TTC549 (cell line): ENCODE data around the gene PLB1.

Experiments
- FAIRE-seq: peaks from 2 replicates; lab custom pipeline; 2012; peaks lifted over from hg19 to GRCh38; lab: Jason Lieb, UNC

The PLB1 gene

DNA sequence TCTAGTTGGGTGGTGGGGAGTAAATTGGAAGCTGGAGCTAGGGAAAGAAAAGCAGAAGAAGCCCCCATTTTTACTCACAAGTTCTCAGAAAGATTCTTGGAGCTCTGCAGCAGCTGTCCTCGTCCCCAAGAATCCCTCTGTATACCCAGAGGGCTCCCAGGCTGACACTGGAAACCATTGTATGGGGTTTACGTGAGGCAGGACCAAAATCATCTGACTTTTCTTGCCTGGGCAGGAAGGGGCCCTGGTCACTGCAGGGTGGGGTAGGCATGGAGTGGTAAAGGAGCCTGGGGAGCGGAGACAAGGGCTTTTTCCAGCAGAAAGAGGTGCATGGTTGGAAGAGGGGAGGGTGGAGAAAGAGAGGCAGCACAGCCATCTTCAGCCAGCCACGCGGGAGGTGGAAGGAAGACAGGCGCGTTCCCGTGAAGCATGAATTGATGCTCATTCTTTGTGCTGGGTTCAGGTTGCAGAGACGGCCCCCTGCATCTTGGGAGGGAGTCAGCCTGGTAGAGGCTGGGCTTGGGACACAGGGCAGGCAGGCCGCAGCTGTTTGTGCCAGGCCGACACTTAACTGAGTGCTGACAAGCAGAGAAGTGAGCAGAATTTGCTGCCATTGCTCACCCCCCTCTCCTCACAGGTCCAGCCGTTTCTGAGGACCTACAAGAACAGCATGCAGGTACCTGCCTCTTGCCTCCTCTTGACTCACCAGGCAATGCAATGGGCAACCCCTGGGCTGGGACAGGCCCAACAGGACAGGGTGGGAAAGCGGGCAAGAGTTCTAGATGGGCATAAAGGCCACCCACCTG is 94.8 kb downstream of the PLB1 start:
- no peak for FAIRE-seq

DNA sequence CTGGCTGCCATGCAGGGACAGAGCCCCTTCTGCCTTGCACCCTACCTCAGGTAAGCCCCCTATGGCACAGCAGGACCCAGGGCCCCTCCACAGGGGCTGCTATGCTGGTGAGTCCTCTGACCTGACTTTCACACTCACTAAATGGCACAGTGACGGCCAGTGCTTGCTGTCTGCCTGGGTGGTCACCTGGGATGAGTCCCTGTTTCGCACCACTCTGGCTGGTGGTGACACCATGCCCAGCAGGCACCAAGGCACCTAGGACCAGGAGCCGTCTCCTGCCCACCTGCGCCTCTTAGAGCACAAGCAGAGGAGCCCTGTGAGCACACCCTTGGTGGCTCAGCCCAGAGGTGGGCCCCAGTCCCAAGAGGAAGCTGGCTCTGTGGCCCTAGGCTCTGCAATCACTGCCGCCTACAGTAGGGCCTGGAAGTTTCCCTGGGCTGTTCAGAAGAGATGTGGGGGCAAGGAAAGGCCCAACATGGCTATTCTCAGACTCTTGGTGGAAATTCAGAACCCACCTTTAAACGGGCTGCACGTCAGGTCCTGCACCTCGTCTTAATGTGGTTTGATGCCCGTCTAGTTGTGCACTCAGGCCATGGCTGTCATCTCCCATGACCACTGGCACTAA is 96.0 kb downstream of the PLB1 start:
- no peak for FAIRE-seq

DNA sequence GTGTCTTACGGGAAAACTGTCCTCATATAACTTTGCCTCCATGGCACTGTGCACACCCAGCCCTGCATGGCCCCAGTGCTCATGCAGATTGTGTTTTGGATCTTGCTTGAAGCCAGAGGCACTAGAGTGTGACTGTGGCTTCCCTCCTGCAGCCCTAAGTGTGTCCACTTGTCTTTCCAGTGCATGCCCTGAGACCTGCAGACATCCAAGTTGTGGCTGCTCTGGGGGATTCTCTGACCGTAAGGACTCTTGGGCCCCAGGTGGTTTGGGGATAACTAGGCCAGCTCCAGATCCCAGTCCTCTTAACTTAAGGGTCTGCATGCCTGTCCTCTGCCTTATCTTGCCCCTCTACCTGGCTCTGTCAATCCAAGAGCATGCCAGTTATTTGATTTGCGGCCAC is 96.6 kb downstream of the PLB1 start:
- FAIRE-seq: no peak

DNA sequence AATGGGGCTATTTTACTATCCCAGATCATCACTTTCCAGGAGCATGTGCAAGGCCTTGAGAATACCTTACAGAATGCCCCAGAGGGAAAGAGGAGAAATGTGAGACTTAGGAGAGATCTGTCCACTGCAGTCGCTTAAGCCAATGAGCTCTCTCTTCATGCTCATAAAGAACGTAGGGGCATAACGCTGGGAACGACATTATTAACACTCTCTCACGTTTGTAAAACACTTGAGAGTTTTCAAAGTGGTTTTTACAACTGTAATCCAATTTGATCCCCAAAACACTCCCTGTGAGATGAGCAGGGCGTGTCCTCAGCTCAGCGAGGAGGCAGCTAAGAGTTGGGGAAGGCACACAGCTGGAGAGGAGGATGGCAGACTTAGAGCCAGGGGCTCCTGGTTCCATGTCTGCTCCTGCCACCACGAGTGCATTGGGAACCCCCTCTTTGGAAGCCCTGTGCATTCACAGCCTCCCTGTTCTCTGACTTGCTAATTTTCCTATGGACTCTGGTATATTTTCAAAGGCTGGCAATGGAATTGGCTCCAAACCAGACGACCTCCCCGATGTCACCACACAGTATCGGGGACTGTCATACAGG is 97.4 kb downstream of the PLB1 start:
- no peak for FAIRE-seq

DNA sequence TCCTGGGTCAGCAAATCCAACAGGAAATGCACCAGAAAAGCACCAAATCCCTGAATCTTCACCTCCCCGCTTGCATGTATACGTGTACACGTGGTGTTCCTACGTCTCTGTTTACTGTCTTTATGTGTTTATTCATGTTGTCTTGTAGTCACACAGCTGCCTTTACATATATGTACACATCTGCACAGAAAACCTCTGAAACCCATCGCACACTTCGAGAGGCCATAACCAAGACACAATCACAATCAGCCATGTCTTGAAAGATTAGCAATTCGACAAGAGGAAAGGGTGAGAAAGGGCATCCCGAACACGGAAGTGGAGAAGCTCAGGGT is 98.1 kb downstream of the PLB1 start:
- FAIRE-seq: no peak

DNA sequence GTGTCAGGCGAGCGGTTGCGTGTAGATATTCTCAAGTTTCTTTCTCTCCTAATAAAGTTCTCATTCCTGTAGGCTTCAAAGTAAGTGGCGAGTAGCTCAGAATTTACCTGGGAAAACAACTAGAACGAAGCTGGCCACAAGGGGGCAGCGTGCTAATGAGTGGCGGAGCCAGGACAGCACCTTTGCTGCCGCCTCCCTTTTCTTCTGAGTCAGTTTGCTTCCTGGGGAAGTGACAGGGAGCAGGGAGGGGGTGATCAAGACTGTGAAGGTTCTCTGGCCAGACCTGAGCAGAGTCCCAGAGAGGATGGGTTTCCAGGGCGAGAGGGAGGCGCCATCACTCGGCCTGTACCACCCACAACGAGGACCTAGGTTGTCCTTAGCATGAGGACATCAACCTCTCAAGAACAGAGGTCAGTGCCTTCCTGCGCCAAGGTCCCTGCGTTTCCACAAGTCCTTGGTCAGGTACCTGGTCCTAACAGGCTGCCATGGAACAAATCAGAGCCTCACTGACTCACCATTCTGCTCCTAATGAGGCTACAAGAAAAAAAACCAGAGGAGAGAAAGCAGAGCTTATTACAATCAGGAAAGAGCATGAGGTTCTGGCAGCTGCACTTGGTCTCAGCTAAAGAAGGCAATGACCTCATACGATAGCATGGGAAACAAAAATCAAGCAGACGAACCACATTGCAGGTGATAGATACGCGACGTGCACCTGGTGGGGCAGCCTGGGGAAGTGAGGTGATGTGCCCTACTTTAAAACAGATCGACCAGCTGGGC is 98.7 kb downstream of the PLB1 start:
- no peak for FAIRE-seq

DNA sequence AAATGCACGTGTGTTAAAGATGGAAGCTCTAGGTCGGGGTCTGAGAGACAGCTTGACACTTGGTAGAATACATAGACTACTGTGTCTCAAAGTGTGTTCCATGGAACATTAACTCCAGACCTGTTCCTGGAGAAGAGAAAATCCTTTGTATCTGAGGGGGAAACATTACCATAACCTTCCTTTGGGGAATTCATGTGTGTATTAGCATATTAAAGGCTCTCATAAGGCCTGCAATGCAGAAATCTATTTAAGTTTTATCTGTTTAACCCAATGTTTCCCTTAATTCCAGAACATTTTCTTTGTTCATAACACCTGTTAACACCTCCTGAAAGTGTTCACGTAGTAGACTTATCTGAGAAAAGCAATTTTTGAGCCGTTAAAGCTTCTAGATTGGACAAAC is 99.5 kb downstream of the PLB1 start:
- FAIRE-seq: no peak

DNA sequence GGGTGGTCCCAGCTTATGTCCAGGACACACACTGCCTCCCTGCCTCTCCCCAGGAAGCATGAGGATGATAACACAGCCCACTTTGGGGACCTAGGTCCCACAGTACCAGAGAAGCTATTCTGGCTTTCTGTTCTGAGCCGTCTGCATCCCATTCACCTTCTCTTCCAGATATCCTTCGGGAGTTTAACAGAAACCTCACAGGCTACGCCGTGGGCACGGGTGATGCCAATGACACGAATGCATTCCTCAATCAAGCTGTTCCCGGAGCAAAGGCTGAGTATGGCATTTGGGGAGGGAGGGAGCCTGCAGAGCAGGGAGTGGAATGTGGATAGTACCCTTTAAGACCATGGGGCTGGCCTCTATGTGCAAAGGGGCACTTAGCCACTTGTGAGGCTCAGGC is 102.6 kb downstream of the PLB1 start:
- FAIRE-seq: no peak

DNA sequence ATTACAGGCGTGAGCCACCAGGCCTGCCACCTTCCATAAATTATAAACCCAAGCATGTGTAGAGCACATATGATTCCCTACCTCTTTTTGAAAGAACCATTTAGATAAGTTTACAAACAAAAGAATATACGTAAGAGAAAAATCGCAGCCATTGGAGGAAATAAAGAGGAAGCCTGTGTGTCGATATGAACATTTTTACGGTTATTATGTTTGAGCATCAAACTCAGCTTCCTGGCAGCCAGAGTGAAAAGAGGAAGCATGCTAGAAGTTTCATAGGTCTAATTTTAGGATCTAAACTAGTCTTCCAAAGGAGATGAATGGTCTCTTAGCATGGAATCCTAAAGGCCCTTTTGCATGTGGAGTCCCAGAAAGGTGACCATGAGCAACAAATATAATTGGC is 104.3 kb downstream of the PLB1 start:
- no peak for FAIRE-seq

DNA sequence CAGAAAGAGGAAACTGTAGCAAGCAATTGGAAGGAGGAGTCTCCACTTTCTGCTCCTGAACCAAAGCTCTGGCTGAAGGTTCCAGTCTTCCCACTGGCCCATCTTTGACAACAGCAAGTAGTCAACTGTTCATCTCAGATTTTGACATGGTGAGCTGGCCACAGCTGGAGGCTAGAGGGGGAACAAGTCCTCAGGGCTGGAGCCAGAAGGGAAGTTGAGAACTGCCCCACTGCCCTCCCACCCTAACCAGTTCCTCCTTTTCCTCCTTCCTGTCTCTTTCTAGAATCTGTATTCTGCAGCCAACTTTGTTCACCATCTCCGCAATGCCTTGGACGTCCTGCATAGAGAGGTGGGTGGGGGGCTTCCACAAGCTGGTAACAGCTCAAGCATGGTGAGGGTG is 105.8 kb downstream of the PLB1 start:
- FAIRE-seq: no peak

DNA sequence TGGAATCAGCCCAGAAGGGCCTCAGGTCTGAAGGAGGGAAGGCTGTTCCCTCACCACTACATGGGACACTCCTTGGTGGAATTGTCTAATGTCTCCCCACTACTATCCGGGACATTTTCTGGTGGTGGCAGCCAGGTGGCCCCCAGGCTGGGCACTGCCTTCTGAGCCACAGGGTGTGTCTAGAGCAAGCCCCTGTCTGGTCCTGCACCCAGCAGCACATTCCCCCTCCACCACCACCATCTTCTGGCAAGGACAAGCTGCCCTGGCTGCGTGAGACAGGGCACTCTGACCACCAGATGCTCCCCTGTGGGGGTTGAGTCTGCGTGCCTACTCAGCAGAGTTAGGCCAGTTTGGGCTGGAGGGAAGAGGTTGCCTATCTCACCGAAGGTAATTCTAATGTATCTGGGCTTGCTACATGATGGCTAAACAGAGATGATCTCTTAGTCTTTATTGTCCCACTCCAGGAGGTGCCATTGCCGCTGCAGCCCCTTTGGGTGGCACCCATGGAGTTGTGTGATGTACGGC is 106.3 kb downstream of the PLB1 start:
- FAIRE-seq: no peak

DNA sequence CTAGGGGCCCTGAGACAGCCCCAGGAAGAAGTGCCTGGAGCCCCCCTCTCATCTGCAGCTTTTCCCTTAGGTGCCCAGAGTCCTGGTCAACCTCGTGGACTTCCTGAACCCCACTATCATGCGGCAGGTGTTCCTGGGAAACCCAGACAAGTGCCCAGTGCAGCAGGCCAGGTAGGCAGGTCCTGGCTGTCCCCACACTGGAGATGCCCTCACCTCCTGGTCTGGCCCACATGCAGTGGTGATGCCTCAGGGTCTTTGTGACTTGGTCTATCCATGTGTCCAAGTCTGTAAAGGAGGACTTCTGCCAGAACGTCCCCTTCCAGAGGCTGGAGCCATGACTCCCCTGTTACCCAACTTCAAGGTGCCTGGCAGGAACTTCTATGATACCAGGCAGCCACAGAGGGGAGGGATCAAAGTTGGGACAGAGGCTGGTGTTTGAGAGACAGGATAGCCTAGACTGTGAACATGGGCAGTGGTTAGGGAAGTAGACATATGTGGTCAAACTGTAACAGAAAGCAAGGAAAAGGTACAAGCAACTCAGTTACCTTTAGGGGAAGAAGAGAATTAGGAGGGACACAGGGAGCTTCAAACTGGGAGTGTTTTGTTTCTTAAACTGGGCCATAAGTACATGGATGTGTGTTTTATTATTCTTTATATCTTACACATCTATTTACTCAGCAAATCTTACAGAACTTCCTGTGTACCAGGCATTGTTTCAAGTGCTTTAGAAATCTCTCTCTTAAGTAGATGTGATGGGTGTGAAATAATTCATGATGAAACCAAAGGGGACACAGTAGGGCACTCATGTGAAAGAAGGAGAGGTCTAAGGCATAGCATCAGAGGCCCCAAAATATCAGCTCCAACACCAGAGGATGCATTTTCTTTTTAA is 107.1 kb downstream of the PLB1 start:
- FAIRE-seq: no peak

DNA sequence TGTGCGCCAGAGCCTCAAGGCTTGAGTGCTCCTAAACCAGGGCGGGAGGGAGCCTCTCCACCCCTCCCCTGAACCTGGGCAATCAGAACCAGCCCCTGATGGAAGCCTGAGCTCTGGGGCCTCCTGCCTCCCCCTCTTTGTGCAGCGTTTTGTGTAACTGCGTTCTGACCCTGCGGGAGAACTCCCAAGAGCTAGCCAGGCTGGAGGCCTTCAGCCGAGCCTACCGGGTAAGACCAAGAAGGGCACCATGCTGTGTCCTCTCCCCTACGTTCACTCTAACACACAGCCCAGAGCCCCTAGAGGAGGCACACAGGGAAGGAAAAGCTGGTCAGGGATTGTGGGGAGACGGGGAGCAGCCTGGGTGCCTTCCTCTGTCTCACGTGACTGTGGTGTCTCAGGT is 108.0 kb downstream of the PLB1 start:
- no peak for FAIRE-seq

DNA sequence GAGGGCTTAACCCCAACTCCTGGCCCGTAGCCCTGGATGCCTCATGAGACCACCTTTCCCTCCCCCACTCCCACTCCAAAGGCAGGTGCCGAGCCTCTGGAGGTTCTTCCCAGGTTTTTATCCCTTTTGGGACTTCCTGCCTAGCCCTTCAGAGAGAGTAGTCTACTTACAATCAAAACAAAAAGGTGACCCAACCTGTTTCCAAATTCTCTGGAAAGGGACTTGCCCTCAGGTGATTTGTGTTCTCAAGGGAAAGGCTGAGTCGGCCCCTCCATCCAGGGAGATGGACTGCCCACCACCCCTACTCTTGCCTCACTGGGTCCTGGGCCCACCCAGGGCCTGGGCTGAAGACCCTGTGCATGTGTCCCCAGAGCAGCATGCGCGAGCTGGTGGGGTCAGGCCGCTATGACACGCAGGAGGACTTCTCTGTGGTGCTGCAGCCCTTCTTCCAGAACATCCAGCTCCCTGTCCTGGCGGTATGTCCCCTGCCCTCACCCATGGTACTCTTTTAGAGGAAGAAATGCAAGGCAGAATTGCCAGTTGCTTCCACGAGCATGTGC is 108.5 kb downstream of the PLB1 start:
- no peak for FAIRE-seq

DNA sequence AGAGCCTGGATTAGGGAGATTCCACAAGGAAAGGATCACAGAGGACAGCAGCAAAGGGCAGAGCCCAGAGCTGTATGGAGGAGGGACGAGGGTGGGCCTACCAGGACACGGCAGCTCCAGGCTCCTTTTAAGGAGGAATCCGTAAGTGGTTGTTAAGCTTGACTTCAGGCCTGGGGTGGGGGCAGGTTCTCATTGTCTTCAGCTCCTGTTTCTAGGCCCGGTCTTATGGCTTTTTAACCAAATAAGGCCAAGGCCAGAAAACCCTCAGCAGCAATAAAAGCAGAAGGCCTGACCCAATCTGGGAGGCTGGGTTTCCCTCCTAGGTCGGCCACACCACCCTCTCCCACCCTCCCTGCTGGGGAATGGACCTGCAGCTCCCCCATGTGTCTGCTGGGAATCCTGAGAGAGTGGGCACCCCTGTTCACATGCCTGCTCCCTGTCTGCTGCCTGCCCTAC is 111.2 kb downstream of the PLB1 start:
- no peak for FAIRE-seq

DNA sequence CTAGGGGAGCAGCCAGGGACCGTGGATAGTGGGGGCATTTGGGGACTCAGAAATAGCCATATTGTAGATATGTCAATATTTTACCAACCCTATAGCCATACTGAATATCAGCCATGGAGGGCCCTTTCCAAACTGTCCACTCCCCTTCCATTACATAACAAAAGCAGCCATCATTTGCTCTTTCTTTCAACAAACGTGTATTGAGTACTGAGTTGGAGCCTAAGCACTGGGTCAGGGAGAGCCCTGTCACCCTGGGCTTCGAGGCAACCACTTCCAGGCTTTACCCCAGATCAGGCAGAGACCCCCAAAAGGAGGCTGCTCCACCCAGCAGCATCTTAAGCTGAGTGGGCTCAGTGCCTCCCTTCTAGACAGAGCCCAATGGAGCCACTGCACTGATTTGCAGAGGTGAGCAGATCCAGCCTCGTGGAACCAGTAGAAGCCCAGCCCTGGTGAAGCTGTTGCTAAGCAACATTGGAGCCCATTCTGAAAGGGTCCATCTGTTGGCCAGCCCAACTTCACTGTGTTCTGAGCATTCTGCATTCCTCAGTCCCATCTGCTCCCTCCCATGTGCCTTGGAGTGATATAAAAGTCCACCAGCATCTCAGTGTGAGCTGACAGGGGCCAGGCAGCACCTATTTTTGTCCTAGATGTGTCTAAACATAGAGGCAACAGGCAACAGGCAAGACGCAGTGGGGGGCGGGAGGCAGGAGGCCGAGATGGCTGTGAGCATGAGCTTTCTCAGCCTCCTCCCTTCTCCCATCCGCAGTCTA is 112.1 kb downstream of the PLB1 start:
- no peak for FAIRE-seq

DNA sequence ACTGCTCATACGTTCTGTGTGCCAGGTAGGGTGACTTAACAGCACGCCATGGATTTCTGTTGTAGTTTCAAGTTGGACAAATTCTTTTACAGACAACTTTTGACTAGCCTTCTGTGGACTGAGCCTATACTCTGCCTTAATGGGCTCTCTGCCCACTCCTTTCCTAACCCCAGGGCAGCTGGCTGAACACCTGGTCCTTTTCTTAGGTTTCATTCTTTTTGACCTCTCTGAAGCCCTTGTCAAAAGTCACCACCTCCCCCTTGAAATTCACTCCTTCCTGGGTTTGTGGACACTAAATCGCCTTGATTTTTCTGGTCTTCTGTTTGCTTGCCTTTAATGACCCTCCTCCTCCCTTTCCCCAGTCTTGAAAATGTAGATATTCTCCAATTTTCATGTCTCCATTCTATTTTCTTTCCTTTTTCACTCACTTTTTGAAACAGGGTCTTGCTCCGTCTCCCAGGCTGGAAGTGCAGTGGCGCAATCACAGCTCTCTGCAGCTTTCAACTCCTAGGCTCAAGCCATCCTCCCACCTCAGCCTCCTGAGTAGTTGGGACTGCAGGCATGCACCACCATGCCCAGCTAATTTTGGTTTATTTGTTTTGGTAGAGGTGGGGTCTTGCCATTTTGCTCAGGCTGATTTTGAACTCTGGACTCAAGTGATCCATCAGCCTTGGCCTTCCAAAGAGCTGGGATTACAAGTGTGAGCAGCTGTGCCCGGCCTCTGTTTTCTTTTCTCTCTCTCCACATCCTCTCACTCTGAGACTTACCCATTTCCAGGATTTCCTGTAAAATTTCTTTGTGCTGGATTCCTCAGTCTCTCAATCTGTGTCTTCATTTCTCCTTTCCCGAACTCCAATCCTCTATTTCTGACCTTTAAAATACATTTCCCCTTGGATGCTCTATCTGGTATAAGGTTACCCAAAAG is 112.9 kb downstream of the PLB1 start:
- FAIRE-seq: no peak

DNA sequence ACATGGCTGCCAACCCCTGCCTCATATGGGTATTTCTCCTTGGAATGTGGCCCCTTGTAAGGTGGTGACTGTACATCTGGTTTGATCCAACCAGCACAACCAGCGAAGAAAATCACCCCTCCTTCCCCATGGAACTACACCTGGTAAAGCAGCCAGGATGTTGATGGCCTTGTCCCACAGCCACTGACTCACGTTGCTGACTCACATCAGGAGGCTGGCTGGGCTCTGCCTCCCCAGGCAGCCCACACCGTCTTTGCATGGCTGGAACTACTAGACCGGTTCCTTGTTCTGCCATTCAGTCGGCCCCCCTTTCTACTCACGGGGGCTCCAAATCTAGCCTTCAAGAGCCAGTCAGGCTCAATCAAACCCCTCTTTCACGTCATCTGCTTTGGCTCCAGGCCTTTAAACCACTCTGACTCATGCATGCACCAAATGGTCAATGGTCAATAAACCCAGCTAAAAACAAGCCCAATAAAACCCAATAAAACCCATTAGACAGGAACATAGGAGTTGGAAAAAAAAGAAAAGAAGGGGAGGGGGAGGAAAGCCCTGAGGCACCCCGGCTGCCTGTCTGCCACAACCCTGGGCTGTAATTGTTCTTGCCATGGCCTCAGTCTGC is 114.8 kb downstream of the PLB1 start:
- no peak for FAIRE-seq
